Heart left ventricle (tissue), 16 donors: ENCODE results near the gene MAK. TPM values are rescaled to one million over a fixed set of nuclear protein-coding genes. Genes with fewer than 3 reads are reported as not detected.
A peak's percentile ranks its signal among the peaks of the same experiment; 100 is the strongest.
"Not testable (repeated sequence)": the region's sequence is repeated elsewhere in the genome, so short reads cannot be mapped to it uniquely, and the experiment has no call there.

Source experiments
- ATAC-seq, 4 donors: fragments of 200-7000 bp; cut with Tn5 transposase; one replicate each; pipeline ENCODE4 v1.9.1; 2020 to 2022; ENCODE audit warnings: moderate library complexity in 4 of 4, mild to moderate bottlenecking in 3 of 4, moderate number of reproducible peaks in 1 of 4
- DNase-seq, 5 donors: peaks; one replicate each; pipeline ENCODE4 v3.0.0-alpha.2; 2020
- H3K27ac ChIP-seq, 12 donors: fragments of 200-600 bp; sonication (generic) in 4 of 12; one replicate each; pipeline versions ENCODE4 v1.5.0 to v1.8.0; 2016 to 2022; ENCODE audit warnings: mild to moderate bottlenecking in 2 of 12
- H3K27me3 ChIP-seq, 9 donors: fragments of 200-600 bp; sonication (generic) in 2 of 9; one replicate each; pipeline versions ENCODE4 v1.5.1 to v1.8.0; 2016 to 2022; ENCODE audit warnings: mild to moderate bottlenecking in 3 of 9
- H3K36me3 ChIP-seq, 9 donors: fragments of 200-600 bp; sonication (generic) in 2 of 9; one replicate each; pipeline versions ENCODE4 v1.5.0 to v1.8.0; 2018 to 2022; ENCODE audit warnings: mild to moderate bottlenecking in 2 of 9
- H3K4me1 ChIP-seq, 12 donors: fragments of 200-600 bp; sonication (generic) in 4 of 12; one replicate each; pipeline versions ENCODE4 v1.5.0 to v1.8.0; 2016 to 2022; ENCODE audit warnings: mild to moderate bottlenecking in 3 of 12
- H3K4me3 ChIP-seq, 12 donors: fragments of 200-600 bp; sonication (generic) in 4 of 12; one replicate each; pipeline versions ENCODE4 v1.5.0 to v1.8.0; 2017 to 2022; ENCODE audit warnings: mild to moderate bottlenecking in 9 of 12, moderate library complexity in 4 of 12
- H3K9me3 ChIP-seq, 12 donors: fragments of 200-600 bp; sonication (generic) in 4 of 12; one replicate each; pipeline versions ENCODE4 v1.5.0 to v1.8.0; 2016 to 2022; ENCODE audit warnings: mild to moderate bottlenecking in 1 of 12
- CTCF ChIP-seq, 12 donors: fragments of 200-600 bp; sonication (generic) in 4 of 12; IDR thresholded peaks; one replicate each; pipeline versions ENCODE4 v1.5.0 to v1.8.0; 2018 to 2022; ENCODE audit warnings: antibody characterized with exemption in 12 of 12, mild to moderate bottlenecking in 5 of 12
- POLR2A ChIP-seq, 2 donors: fragments of 450-650 bp; IDR thresholded peaks; one replicate each; pipeline ENCODE4 v1.6.1; 2017; ENCODE audit warnings: antibody characterized with exemption in 2 of 2, mild to moderate bottlenecking in 2 of 2, moderate library complexity in 2 of 2
- WGBS, 4 donors: extraction: QIAGEN DNeasy Blood & Tissue Kit in 2 of 4; methylation state at CpG; one replicate each; pipeline versions ENCODE4 v1.1.5 to v1.1.7; 2013 to 2018; 5-methylcytosine and 5-hydroxymethylcytosine counted together
- intact Hi-C, 10 donors: fragments of 100-400 bp; cut with DNase I; formaldehyde crosslinking; loops; one replicate each; pipeline versions ENCODE4 v1.11.1 to v1.14.2; 2022
- polyA plus RNA-seq, 2 donors: library from polyadenylated mRNA; stranded (reverse); fragments of 200-250 nt; gene quantifications; one replicate each; pipeline ENCODE4 v1.2.3, GENCODE V29; 2013
- total RNA-seq, 9 donors: library from RNA; depleted of rRNA in 2 of 9; stranded (reverse); fragments of >200 nt in 2 of 9; fragmentation: NEBNext Ultra II Directional in 3 of 9; extraction: Animal tissue kit (Norgen Biotek cat#: 25700) in 3 of 9; gene quantifications; one replicate each; pipeline versions ENCODE4 v1.1.0 to v1.2.4, GENCODE V29; 2016 to 2023
- donor health status: ischemic (EF 13 %, LVEDD 7.1; RV severe dilation, severe dysfunction).
- donor health status: healthy with polysubstance abuse.
- donor health status: DM: no; HTN: yes; CAD: no.
- donor health status: DM: no; HTN: no; CAD: no.
- donor health status: ischemic (EF 25% LVEDD 6.9; RV normal size, moderate dysfunction).
- donor health status: ischemic (EF 25% LVEDD 5.7; RV mildly dilated, moderate dysfunction).
- donor health status: healthy.
- donor health status: DM: yes; HTN: yes; CAD: no.
- donor health status: ischemic (EF 35%, LVEDD 5.7; RV mildly dilated, moderate dysfunction).
- donor health status: nonischemic (EF 11% LVEDD 7.7; RV severe dilation, severe dysfunction).
- donor health status: DM: yes; HTN: yes; CAD: no.
- donor health status: PGD.
- donor health status: ischemic (EF 29% LVEDD 5.4; RV normal size, mild dysfunction).
- donor health status: nonischemic (EF 23%, LVEDD 6.1; RV moderate dilation, normal function).

MAK gene
- total and polyA plus RNA-seq, 11 donors, result 0.04 to 0.36 (median 0.15) TPM; not detected in 5

- H3K4me1 ChIP-seq, result peaks cover 0 to 48% (median 29%) of the 10 kb centered on the region in 12 donors
- intact Hi-C loops, H3K27me3 ChIP-seq, ATAC-seq: not testable (repeated sequence)
- H3K9me3 ChIP-seq, result peaks cover 0 to 13% (median 0%) of the 10 kb centered on the region in 12 donors
- peak in 1 of 12 donors; percentile 12 for TF ChIP-seq CTCF (IDR thresholded peaks at IDR 0.05)
- peak in 1 of 5 donors; percentile 31 for DNase-seq
- peak overlapping the region; percentile 81 to 97 (median 92) for H3K27ac ChIP-seq
- peak overlapping the region; percentile 26 to 85 (median 74) for H3K4me3 ChIP-seq
- WGBS, 4 donors, result 78 to 87% (median 84%) methylated on average over 16 to 17 of the region's 17 CpGs
- H3K36me3 ChIP-seq, result peaks cover 0 to 16% (median 11%) of the 10 kb centered on the region in 9 donors
These were observed 117.1 kb downstream of the MAK start for GRCh38 chr6:10720960-10721849.

- peaks cover 0 to 8% (median 3%) of the 10 kb centered on the region in 9 donors for H3K36me3 ChIP-seq
- H3K27ac ChIP-seq, result peak overlapping the region; percentile 81 to 97 (median 92)
- peak; percentile 61 to 86 (median 64) for DNase-seq
- ATAC-seq, result peak in 1 of 4 donors; percentile 5
- no peaks in the 10 kb centered on the region for H3K27me3 ChIP-seq
- TF ChIP-seq POLR2A (IDR thresholded peaks at IDR 0.05) (peak in 1 of 2 donors; percentile 44), CTCF (IDR thresholded peaks at IDR 0.05) (no peak)
- peaks cover 0 to 13% (median 0%) of the 10 kb centered on the region in 12 donors for H3K9me3 ChIP-seq
- 28 to 54% (median 37%) methylated on average over 36 to 49 of the region's 49 CpGs for WGBS, 4 donors
- intact Hi-C loops, result no loop called here
- peak overlapping the region; percentile 26 to 85 (median 74) for H3K4me3 ChIP-seq
- peaks cover 0 to 43% (median 25%) of the 10 kb centered on the region in 12 donors for H3K4me1 ChIP-seq
These were observed 117.9 kb downstream of the MAK start for GRCh38 chr6:10720265-10720959.

- H3K36me3 ChIP-seq, result peaks cover 0 to 3% (median 0%) of the 10 kb centered on the region in 9 donors
- no peak for ATAC-seq
- peak; percentile 57 to 69 (median 66) for DNase-seq
- peak overlapping the region; percentile 81 to 97 (median 92) for H3K27ac ChIP-seq
- peaks cover 0 to 38% (median 22%) of the 10 kb centered on the region in 12 donors for H3K4me1 ChIP-seq
- intact Hi-C loops, result no loop called here
- no peaks in the 10 kb centered on the region for H3K27me3 ChIP-seq
- peaks cover 0 to 13% (median 0%) of the 10 kb centered on the region in 12 donors for H3K9me3 ChIP-seq
- peak overlapping the region; percentile 26 to 85 (median 74) for H3K4me3 ChIP-seq
- TF ChIP-seq POLR2A (IDR thresholded peaks at IDR 0.05) (no peak), CTCF (IDR thresholded peaks at IDR 0.05) (no peak)
- 28 to 64% (median 37%) methylated on average over 3 to 21 of the region's 21 CpGs for WGBS, 4 donors
These were observed 118.4 kb downstream of the MAK start for GRCh38 chr6:10719964-10720264.
